A549 (cell line): Measurements from ENCODE around the gene LMTK2. TPM values are rescaled to one million over a fixed set of nuclear protein-coding genes. Genes with fewer than 3 reads are reported as not detected.

Source experiments
- ATAC-seq, 2 experiments: fragments of 200-7000 bp in 1 of 2; fragments of >200 bp in 1 of 2; cut with Nextera tagmentation in 1 of 2; cut with Tn5 transposase in 1 of 2; 3 replicates each; pipeline versions ENCODE4 v1.8.0 to v1.9.1; 2018 to 2020; ENCODE audit warnings: mild to moderate bottlenecking in 1 of 2, moderate library complexity in 1 of 2
- CTCF ChIA-PET: fragments of 300-600 bp; sonication (Branson Sonifier 250); formaldehyde crosslinking; extraction: SDS; loops from one replicate; lab custom pipeline; 2021; ENCODE audit warnings: antibody characterized with exemption, inconsistent platforms; lab: Yijun Ruan, JAX
- POLR2A ChIA-PET: fragments of 350-600 bp; formaldehyde crosslinking; extraction: SDS; loops from one replicate; lab custom pipeline; 2021; ENCODE audit warnings: antibody characterized with exemption, inconsistent platforms; lab: Yijun Ruan, JAX
- DNase-seq, 2 experiments: peaks; one replicate each; pipeline versions ENCODE4 v3.0.0 to v3.0.0-alpha.2; 2011 to 2016; ENCODE audit warnings: low read depth in 1 of 2, low spot score in 1 of 2
- FAIRE-seq: peaks from 2 replicates; lab custom pipeline; 2011; peaks lifted over from hg19 to GRCh38; lab: Jason Lieb, UNC
- H3K27ac ChIP-seq, 2 experiments: fragments of >200 bp; sonication (Bioruptor Twin); formaldehyde crosslinking; 3 replicates each; pipeline ENCODE4 v1.5.1; 2016 to 2017
- H3K4me1 ChIP-seq: fragments of >200 bp; sonication (Bioruptor Twin); formaldehyde crosslinking; 3 replicates; pipeline ENCODE4 v1.6.1; 2016
- H3K4me2 ChIP-seq: fragments of >200 bp; sonication (Bioruptor Twin); formaldehyde crosslinking; 3 replicates; pipeline ENCODE4 v1.6.1; 2016
- H3K4me3 ChIP-seq: fragments of >200 bp; sonication (Bioruptor Twin); formaldehyde crosslinking; 3 replicates; pipeline ENCODE4 v1.5.1; 2016
- H3K9me3 ChIP-seq: fragments of >200 bp; sonication (Bioruptor Twin); formaldehyde crosslinking; 3 replicates; pipeline ENCODE4 v1.6.1; 2016
- ATOH8 ChIP-seq: fragments of 250-450 bp; sonication (Bioruptor Pico); IDR thresholded peaks from 2 replicates; pipeline ENCODE4 v1.5.0; 2020; ENCODE audit warnings: low read depth, mild to moderate bottlenecking, moderate library complexity
- BHLHE40 ChIP-seq: IDR thresholded peaks from 2 replicates; pipeline ENCODE4 v1.6.1; 2012; ENCODE audit warnings: low read depth, low read length, inconsistent platforms
- CEBPB ChIP-seq, 2 experiments: fragments of >200 bp in 1 of 2; sonication (Bioruptor Twin) in 1 of 2; formaldehyde crosslinking in 1 of 2; IDR thresholded peaks; 2 replicates each; pipeline ENCODE4 v1.6.1; 2012 to 2016
- CHD2 ChIP-seq: fragments of 150-350 bp; IDR thresholded peaks from 2 replicates; pipeline ENCODE4 v1.6.1; 2014; ENCODE audit warnings: low read length; ENCODE audit not compliant: partially characterized antibody
- CHD4 ChIP-seq: fragments of 200-600 bp; sonication (generic); IDR thresholded peaks from 2 replicates; pipeline ENCODE4 v1.6.1; 2016; ENCODE audit warnings: antibody characterized with exemption, mild to moderate bottlenecking, borderline replicate concordance
- E2F6 ChIP-seq: IDR thresholded peaks from 2 replicates; pipeline ENCODE4 v1.6.1; 2012; ENCODE audit warnings: low read depth, borderline replicate concordance
- FOSL2 ChIP-seq, 2 experiments: fragments of 450-650 bp in 1 of 2; fragments of >200 bp in 1 of 2; sonication (Bioruptor Twin) in 1 of 2; formaldehyde crosslinking; IDR thresholded peaks; 2 replicates each; pipeline versions ENCODE4 v1.5.0 to v1.6.1; 2016 to 2020; ENCODE audit warnings: mild to moderate bottlenecking in 1 of 2, moderate library complexity in 1 of 2
- HDAC2 ChIP-seq: fragments of 200-600 bp; sonication (generic); IDR thresholded peaks from 2 replicates; pipeline ENCODE4 v1.6.1; 2016
- JUN ChIP-seq, 2 experiments: fragments of >200 bp; sonication (Bioruptor Twin); formaldehyde crosslinking; IDR thresholded peaks; 2 replicates in 1 of 2; 3 replicates in 1 of 2; pipeline ENCODE4 v1.6.1; 2016 to 2017
- KDM1A ChIP-seq: fragments of 200-600 bp; sonication (generic); IDR thresholded peaks from 2 replicates; pipeline ENCODE4 v1.6.1; 2016; ENCODE audit warnings: low read depth, mild to moderate bottlenecking
- MAZ ChIP-seq: fragments of 150-350 bp; IDR thresholded peaks from 2 replicates; pipeline ENCODE4 v1.6.1; 2014; ENCODE audit warnings: antibody characterized with exemption, low read depth, low read length, borderline replicate concordance
- NFE2L2 ChIP-seq: fragments of 150-350 bp; conservative IDR thresholded peaks from 2 replicates; pipeline ENCODE4 v1.6.1; 2014; ENCODE audit warnings: low read length
- NR3C1 ChIP-seq: fragments of >200 bp; sonication (Bioruptor Twin); formaldehyde crosslinking; IDR thresholded peaks from 3 replicates; pipeline ENCODE4 v1.6.1; 2017
- POLR2AphosphoS2 ChIP-seq: conservative IDR thresholded peaks from 2 replicates; pipeline ENCODE4 v1.6.1; 2012; ENCODE audit warnings: low read length, improper control_type of control experiment, inconsistent platforms
- RAD21 ChIP-seq, 2 experiments: fragments of >200 bp in 1 of 2; sonication (Bioruptor Twin) in 1 of 2; formaldehyde crosslinking in 1 of 2; IDR thresholded peaks in 1 of 2; conservative IDR thresholded peaks in 1 of 2; 2 replicates in 1 of 2; 3 replicates in 1 of 2; pipeline ENCODE4 v1.6.1; 2012 to 2018; ENCODE audit warnings: inconsistent platforms in 1 of 2
- REST ChIP-seq: fragments of 200-600 bp; sonication (generic); IDR thresholded peaks from 2 replicates; pipeline ENCODE4 v1.6.1; 2016; ENCODE audit warnings: antibody characterized with exemption, mild to moderate bottlenecking, moderate library complexity
- RNF2 ChIP-seq: fragments of 200-600 bp; sonication (generic); IDR thresholded peaks from 2 replicates; pipeline ENCODE4 v1.6.1; 2016; ENCODE audit warnings: low read depth, mild to moderate bottlenecking, antibody characterized with exemption, moderate library complexity, borderline replicate concordance
- SREBF2 ChIP-seq: fragments of 450-650 bp; IDR thresholded peaks from 2 replicates; pipeline ENCODE4 v1.6.1; 2014; ENCODE audit warnings: mild to moderate bottlenecking, moderate library complexity
- ZC3H11A ChIP-seq: fragments of 450-650 bp; IDR thresholded peaks from 2 replicates; pipeline ENCODE4 v1.6.1; 2014; ENCODE audit warnings: antibody characterized with exemption, mild to moderate bottlenecking
- ZSCAN20 ChIP-seq: fragments of 250-450 bp; sonication (Bioruptor Pico); IDR thresholded peaks from 2 replicates; pipeline ENCODE4 v1.8.0; 2022; ENCODE audit warnings: mild to moderate bottlenecking, moderate library complexity
- WGBS: methylation state at CpG from one replicate; pipeline ENCODE4 v1.1.6; 2017; ENCODE audit errors: missing lambda C conversion rate; 5-methylcytosine and 5-hydroxymethylcytosine counted together
- polyA plus RNA-seq, 4 experiments: library from polyadenylated mRNA; depleted of rRNA in 3 of 4; stranded (reverse); fragments of >200 nt; fragmentation: RNase III in 1 of 4; extraction: RNeasy Plus Mini Kit Qiagen cat#74134 plus additional on column Dnase treatment in 1 of 4; gene quantifications; 2 replicates in 3 of 4; 3 replicates in 1 of 4; pipeline ENCODE4 v1.2.3, GENCODE V29; 2011 to 2017

Gene LMTK2
- polyA plus RNA-seq, 2 of the 4 experiments (the other 2 are of a cell fraction) = 7.9 to 13.0 TPM

GRCh38 chr7:98214811-98215321 is 108.2 kb downstream of the LMTK2 start:
- Histone ChIP-seq H3K4me1 (no peaks in the 10 kb centered on the region), H3K4me3 (no peak overlapping the region), H3K4me2 (no peak overlapping the region), H3K9me3 (no peaks in the 10 kb centered on the region), H3K27ac (no peak overlapping the region)
- 91% methylated on average over 27 of the region's 27 CpGs for WGBS
- TF ChIP-seq ZSCAN20 (CRISPR knock-in tag) = no peak
- no peak for TF ChIP-seq JUN (IDR thresholded peaks at IDR 0.05)
- TF ChIP-seq NFE2L2 = no peak
- TF ChIP-seq E2F6 = no peak
- TF ChIP-seq NR3C1 = no peak
- TF ChIP-seq CHD4 = no peak
- no peak for TF ChIP-seq FOSL2 (IDR thresholded peaks at IDR 0.05)
- no peak for TF ChIP-seq FOSL2 (CRISPR knock-in tag; IDR thresholded peaks at IDR 0.05)
- no peak for TF ChIP-seq SREBF2
- TF ChIP-seq HDAC2 = no peak
- no peak for TF ChIP-seq CEBPB (IDR thresholded peaks at IDR 0.05)
- TF ChIP-seq ATOH8 (CRISPR knock-in tag) = no peak
- no peak for TF ChIP-seq CHD2
- no peak for TF ChIP-seq MAZ
- no peak for TF ChIP-seq KDM1A
- TF ChIP-seq RAD21 (conservative IDR thresholded peaks at IDR 0.05 in 1 of 2, IDR thresholded peaks at IDR 0.05 in 1 of 2) = no peak
- no peak for TF ChIP-seq RNF2
- no peak for TF ChIP-seq POLR2AphosphoS2
- ChIA-PET POLR2A (no interaction called here), CTCF (interaction anchor here (0.9 kb wide), 1 partner anchor 20 kb away, joined by 3 read pairs; no protein-coding TSS in a partner anchor)
- DNase-seq = no peak
- ATAC-seq = no peak
- FAIRE-seq = no peak

GRCh38 chr7:98215561-98216495 is 109.2 kb downstream of the LMTK2 start:
- no peaks in the 10 kb centered on the region for H3K4me1 ChIP-seq
- no peak overlapping the region for H3K4me2 ChIP-seq
- POLR2A ChIA-PET = no interaction called here
- FAIRE-seq (no peak), DNase-seq (no peak)
- CTCF ChIA-PET = interaction anchor here (0.6 kb wide), 1 partner anchor 11 kb away, joined by 5 read pairs; no protein-coding TSS in a partner anchor
- no peaks in the 10 kb centered on the region for H3K9me3 ChIP-seq
- TF ChIP-seq HDAC2 (no peak), ZC3H11A (no peak), POLR2AphosphoS2 (no peak), ATOH8 (CRISPR knock-in tag) (no peak), ZSCAN20 (CRISPR knock-in tag) (no peak), REST (no peak), BHLHE40 (no peak), NFE2L2 (no peak)
- TF ChIP-seq, all 56 proteins: peak for 0
- no peak overlapping the region for H3K4me3 ChIP-seq
- no peak overlapping the region for H3K27ac ChIP-seq
- WGBS = 81% methylated on average over 32 of the region's 32 CpGs
- no peak for ATAC-seq
